Common myeloid progenitor, CD34-positive (primary cell): ENCODE data around the gene KIAA0586.

Experiments
- CTCF ChIA-PET: fragments of 350-600 bp; sonication (Branson Sonifier 250); formaldehyde crosslinking; loops from one replicate; lab custom pipeline; 2021; ENCODE audit warnings: antibody characterized with exemption; lab: Charles Lee
- POLR2A ChIA-PET: fragments of 350-600 bp; sonication (Branson Sonifier 250); formaldehyde crosslinking; loops from one replicate; lab custom pipeline; 2021; ENCODE audit warnings: antibody characterized with exemption; lab: Charles Lee
- DNase-seq, 3 donors: peaks; one replicate each; pipeline versions ENCODE4 v3.0.0 to v3.0.0-alpha.2; 2013
- H3K27ac ChIP-seq, 2 experiments: 1 replicate in 1 of 2; 2 replicates in 1 of 2; pipeline ENCODE4 v1.7.0; 2013; ENCODE audit warnings: inconsistent platforms in 2 of 2, low read length in 2 of 2, mild to moderate bottlenecking in 2 of 2, low read depth in 1 of 2, moderate library complexity in 1 of 2; ENCODE audit not compliant: severe bottlenecking in 2 of 2, insufficient read depth in 1 of 2, poor library complexity in 1 of 2
- H3K27me3 ChIP-seq, 5 experiments: replicated peaks in 2 of 5; 1 replicate in 3 of 5; 2 replicates in 2 of 5; pipeline versions ENCODE4 v1.6.1 to v1.7.0; 2013; ENCODE audit warnings: low read length in 4 of 5, mild to moderate bottlenecking in 2 of 5, moderate library complexity in 2 of 5, inconsistent platforms in 1 of 5; ENCODE audit not compliant: insufficient read depth in 5 of 5, control insufficient read depth in 4 of 5
- H3K36me3 ChIP-seq, 4 experiments: 1 replicate in 2 of 4; 2 replicates in 2 of 4; pipeline versions ENCODE4 v1.6.1 to v1.7.0; 2013; ENCODE audit warnings: low read length in 3 of 4, control low read depth in 1 of 4, mild to moderate bottlenecking in 1 of 4; ENCODE audit not compliant: control insufficient read depth in 4 of 4, insufficient read depth in 4 of 4
- H3K4me1 ChIP-seq, 4 experiments: 1 replicate in 3 of 4; 2 replicates in 1 of 4; pipeline versions ENCODE4 v1.6.1 to v1.7.1; 2013; ENCODE audit warnings: low read length in 3 of 4, mild to moderate bottlenecking in 3 of 4, control low read depth in 1 of 4, inconsistent platforms in 1 of 4, moderate library complexity in 1 of 4; ENCODE audit not compliant: control insufficient read depth in 4 of 4, insufficient read depth in 4 of 4; ENCODE audit errors: control extremely low read depth in 1 of 4
- H3K4me3 ChIP-seq, 7 experiments: 1 replicate in 4 of 7; 2 replicates in 3 of 7; pipeline versions ENCODE4 v1.5.1 to v1.7.0; 2013; ENCODE audit warnings: mild to moderate bottlenecking in 7 of 7, low read length in 6 of 7, moderate library complexity in 6 of 7, inconsistent platforms in 2 of 7, low read depth in 2 of 7, control low read depth in 1 of 7; ENCODE audit not compliant: insufficient read depth in 4 of 7, control insufficient read depth in 1 of 7; ENCODE audit errors: extremely low read depth in 1 of 7
- H3K9me3 ChIP-seq, 5 experiments: 1 replicate in 4 of 5; 2 replicates in 1 of 5; pipeline versions ENCODE4 v1.6.1 to v1.7.1; 2013; ENCODE audit warnings: low read length in 4 of 5, mild to moderate bottlenecking in 2 of 5, inconsistent platforms in 1 of 5, low read depth in 1 of 5, moderate library complexity in 1 of 5; ENCODE audit not compliant: control insufficient read depth in 4 of 5, insufficient read depth in 2 of 5; ENCODE audit errors: control extremely low read depth in 1 of 5
- WGBS: methylation state at CpG from one replicate; pipeline ENCODE4 v1.1.5; 2013; ENCODE audit not compliant: insufficient coverage; 5-methylcytosine and 5-hydroxymethylcytosine counted together

KIAA0586 gene

DNA sequence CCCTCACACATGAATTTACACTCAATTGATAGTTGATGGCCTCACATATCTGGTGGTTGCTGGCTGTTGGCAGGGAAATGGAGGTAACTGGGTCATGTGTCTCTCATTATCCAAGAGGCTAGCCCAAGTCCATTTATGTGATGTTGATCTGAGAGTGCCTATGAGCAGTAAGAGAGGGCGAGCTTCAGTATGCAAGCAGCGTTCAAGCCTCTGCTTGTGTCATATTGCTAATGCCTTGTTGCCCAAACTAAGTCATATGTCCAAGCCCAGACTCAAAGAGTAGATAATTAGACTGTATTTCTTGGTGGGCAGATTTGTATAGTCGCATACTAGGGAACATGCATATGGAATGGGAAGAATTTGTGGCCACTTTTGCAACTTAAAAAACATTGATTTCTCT is 126.4 kb downstream of the KIAA0586 start:
- DNase-seq, result no peak
- 100% methylated on average over 2 of the region's 3 CpGs for WGBS
- H3K27me3 ChIP-seq, result no peaks in the 10 kb centered on the region
- H3K4me1 ChIP-seq, result peaks cover 0 to 2% (median 0%) of the 10 kb centered on the region in 4 experiments
- POLR2A ChIA-PET, result no interaction called here
- H3K36me3 ChIP-seq, result no peaks in the 10 kb centered on the region
- H3K9me3 ChIP-seq, result no peaks in the 10 kb centered on the region
- no peak overlapping the region for H3K27ac ChIP-seq
- CTCF ChIA-PET, result interaction anchor here (0.6 to 1.3 kb wide), 3 partner anchors 9 to 538 kb away, joined by 3 to 4 read pairs (median 3); no protein-coding TSS in a partner anchor
- H3K4me3 ChIP-seq, result no peak overlapping the region

DNA sequence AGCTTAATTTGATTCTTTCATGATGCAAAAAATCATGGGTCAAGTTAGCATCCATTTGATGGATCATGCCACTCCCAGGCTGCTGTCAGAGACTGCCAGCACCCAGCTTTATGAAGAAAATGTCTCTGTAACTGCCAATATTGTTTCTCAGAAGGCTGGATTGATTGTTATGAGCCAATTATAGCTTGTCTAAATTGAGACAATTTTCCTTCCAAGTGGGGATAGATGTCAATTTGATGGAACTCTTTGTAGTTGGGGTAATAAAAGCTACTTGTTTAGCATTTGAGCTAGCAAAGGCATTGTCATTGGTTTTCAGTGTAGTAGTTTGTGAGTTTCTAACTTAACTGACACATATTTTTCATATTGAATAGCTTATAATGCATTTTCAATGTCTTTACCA is 128.1 kb downstream of the KIAA0586 start:
- POLR2A ChIA-PET, result no interaction called here

DNA sequence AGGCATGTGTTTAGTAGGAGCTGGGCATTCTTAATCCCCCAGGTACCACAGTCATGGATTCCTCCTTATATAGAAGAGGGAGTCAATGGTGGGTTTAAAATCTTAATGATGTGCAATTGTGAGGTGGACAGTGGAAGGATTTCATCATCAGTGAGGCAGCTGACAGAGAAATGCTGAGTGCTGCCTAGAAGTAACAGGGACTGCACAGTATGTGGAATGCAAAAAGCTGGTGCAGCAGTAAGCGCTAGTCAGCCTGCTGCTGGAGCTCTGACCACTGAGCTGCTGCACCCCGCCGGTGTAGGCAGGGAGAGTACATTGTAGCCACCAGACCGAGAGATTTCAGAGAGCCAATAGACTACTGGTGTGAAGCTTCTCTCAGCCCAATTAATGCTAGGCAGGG is 129.7 kb downstream of the KIAA0586 start:
- no peak overlapping the region for H3K27ac ChIP-seq
- DNase-seq, result no peak
- H3K36me3 ChIP-seq, result no peaks in the 10 kb centered on the region
- no peaks in the 10 kb centered on the region for H3K27me3 ChIP-seq
- H3K4me3 ChIP-seq, result no peak overlapping the region
- CTCF ChIA-PET, result interaction anchor here (0.8 to 1.3 kb wide), 2 partner anchors 12 to 498 kb away, joined by 3 to 4 read pairs; no protein-coding TSS in a partner anchor
- no peaks in the 10 kb centered on the region for H3K9me3 ChIP-seq
- 95% methylated on average over 4 of the region's 4 CpGs for WGBS
- POLR2A ChIA-PET, result no interaction called here
- H3K4me1 ChIP-seq, result peaks cover 3 to 10% (median 9%) of the 10 kb centered on the region in 4 experiments

More for the DNA sequence above, 128.1 kb downstream of the KIAA0586 start:
- Histone ChIP-seq H3K9me3 (no peaks in the 10 kb centered on the region), H3K27me3 (no peaks in the 10 kb centered on the region), H3K27ac (no peak overlapping the region), H3K4me3 (no peak overlapping the region), H3K4me1 (peaks cover 3 to 7% (median 7%) of the 10 kb centered on the region in 4 experiments), H3K36me3 (no peaks in the 10 kb centered on the region)
- DNase-seq, result no peak
- CTCF ChIA-PET, result interaction anchor here (0.8 to 0.9 kb wide), 2 partner anchors 13 to 28 kb away, joined by 3 read pairs; no protein-coding TSS in a partner anchor

DNA sequence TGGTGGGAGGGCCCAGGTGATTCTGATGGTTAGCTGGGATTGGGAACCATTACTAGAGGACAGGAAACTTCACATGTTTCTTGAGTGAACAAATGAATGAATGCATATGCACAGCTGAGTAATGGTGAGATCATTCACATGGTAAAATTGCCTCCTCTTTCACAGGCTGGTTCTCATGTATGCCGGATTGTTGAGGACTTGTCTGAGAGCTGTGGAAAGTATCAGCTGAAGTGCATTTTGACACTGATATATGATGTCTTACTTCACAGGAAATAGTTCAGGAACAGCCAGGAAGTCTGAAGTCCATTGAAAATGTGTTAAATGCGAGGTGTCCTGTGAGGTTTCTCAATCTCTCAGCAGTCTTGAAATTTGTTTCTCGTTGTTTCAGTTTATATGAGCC is 132.7 kb downstream of the KIAA0586 start:
- DNase-seq, result peak; percentile 5 to 63 (median 53)
- CTCF ChIA-PET, result interaction anchor here (1.0 to 1.4 kb wide), 2 partner anchors 17 to 59 kb away, joined by 3 to 5 read pairs; no protein-coding TSS in a partner anchor
- POLR2A ChIA-PET, result no interaction called here
- Histone ChIP-seq H3K4me3 (peak overlapping the region in 2 of 7 experiments; percentile 30 to 34), H3K27me3 (no peaks in the 10 kb centered on the region), H3K4me1 (peaks cover 3 to 10% (median 9%) of the 10 kb centered on the region in 4 experiments), H3K27ac (no peak overlapping the region), H3K9me3 (no peaks in the 10 kb centered on the region), H3K36me3 (no peaks in the 10 kb centered on the region)
- 0% methylated on average over 3 of the region's 3 CpGs for WGBS

DNA sequence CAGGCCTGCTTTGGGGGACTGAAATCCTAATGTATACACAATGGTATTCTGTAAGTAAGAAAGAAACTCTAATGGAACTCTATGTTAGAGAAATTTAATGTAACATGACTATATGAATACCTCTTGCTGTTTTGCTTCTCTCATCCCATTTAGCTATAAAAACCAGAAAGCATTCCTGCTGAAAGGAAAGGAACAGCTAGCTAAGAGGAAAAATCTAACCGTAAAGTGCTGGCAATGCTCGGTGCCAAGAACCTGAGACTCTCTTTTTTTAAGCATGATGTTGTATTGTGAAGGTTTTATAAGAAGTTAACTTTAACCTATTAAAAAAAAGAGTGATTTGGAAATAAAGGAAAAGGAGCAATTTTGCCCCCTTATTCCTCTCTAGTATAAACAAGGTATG is 134.6 kb downstream of the KIAA0586 start:
- H3K4me3 ChIP-seq, result no peak overlapping the region
- ChIA-PET POLR2A (no interaction called here), CTCF (no interaction called here)
- no peak overlapping the region for H3K27ac ChIP-seq
- WGBS, result 100% methylated on average over 1 of the region's 2 CpGs
- no peaks in the 10 kb centered on the region for H3K36me3 ChIP-seq
- H3K27me3 ChIP-seq, result no peaks in the 10 kb centered on the region
- DNase-seq, result no peak
- H3K4me1 ChIP-seq, result peaks cover 3 to 10% (median 9%) of the 10 kb centered on the region in 4 experiments
- H3K9me3 ChIP-seq, result no peaks in the 10 kb centered on the region

DNA sequence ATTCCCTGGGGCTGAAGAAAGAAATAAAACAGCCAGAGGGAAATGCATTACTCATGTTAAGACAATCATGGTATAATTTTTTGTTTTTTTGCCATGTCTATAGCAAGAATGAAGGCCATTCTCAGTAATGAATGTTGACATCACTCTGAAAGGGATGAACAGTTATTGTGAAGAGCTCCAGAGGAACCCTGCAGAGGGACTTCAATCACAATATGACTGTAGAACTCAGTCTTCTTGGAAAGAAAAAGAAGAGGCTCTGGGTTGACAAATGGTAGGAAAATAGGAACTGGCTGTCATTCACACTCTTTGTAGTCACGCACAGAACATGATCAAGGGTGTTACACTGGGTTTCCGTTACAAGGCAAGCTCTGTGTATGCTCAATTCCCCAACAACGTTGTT is 136.5 kb downstream of the KIAA0586 start:
- Histone ChIP-seq H3K27me3 (no peaks in the 10 kb centered on the region), H3K27ac (no peak overlapping the region), H3K9me3 (no peaks in the 10 kb centered on the region), H3K4me1 (peaks cover 3 to 10% (median 9%) of the 10 kb centered on the region in 4 experiments), H3K4me3 (no peak overlapping the region), H3K36me3 (no peaks in the 10 kb centered on the region)
- WGBS, result 93% methylated on average over 2 of the region's 3 CpGs
- ChIA-PET CTCF (no interaction called here), POLR2A (no interaction called here)
- no peak for DNase-seq

DNA sequence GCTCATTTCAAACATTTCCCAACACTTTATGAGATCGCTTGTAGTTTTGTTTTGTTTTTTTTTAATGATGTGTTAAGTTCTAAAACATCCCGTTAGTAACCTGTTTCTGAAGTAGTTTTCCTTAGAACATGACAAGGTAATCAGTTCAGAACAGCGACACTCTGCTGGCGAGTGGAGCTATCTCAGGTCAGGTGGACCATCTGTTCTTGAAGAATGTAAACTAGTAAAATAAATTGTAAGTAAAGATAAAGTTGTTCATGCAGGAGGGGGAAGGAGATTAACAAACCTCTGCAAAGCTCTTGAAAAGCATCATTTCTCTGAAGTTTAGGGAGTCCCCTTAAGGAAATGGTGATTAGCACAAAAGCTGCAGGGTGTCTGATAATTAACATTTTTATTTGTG is 138.3 kb downstream of the KIAA0586 start:
- WGBS, result 100% methylated on average over 1 of the region's 4 CpGs
- CTCF ChIA-PET, result no interaction called here
- no peak overlapping the region for H3K27ac ChIP-seq

More for the DNA sequence above, 138.3 kb downstream of the KIAA0586 start:
- Histone ChIP-seq H3K27me3 (no peaks in the 10 kb centered on the region), H3K36me3 (no peaks in the 10 kb centered on the region), H3K4me1 (peaks cover 0 to 1% (median under 1%) of the 10 kb centered on the region in 4 experiments), H3K4me3 (no peak overlapping the region), H3K9me3 (no peaks in the 10 kb centered on the region)
- DNase-seq, result peak in 2 of 3 donors; percentile 15 to 26
- POLR2A ChIA-PET, result no interaction called here
